Measurements from ENCODE around the gene GMPR2.
"Not testable (repeated sequence)": the region's sequence is repeated elsewhere in the genome, so short reads cannot be mapped to it uniquely, and the experiment has no call there.

Gene GMPR2

DNA sequence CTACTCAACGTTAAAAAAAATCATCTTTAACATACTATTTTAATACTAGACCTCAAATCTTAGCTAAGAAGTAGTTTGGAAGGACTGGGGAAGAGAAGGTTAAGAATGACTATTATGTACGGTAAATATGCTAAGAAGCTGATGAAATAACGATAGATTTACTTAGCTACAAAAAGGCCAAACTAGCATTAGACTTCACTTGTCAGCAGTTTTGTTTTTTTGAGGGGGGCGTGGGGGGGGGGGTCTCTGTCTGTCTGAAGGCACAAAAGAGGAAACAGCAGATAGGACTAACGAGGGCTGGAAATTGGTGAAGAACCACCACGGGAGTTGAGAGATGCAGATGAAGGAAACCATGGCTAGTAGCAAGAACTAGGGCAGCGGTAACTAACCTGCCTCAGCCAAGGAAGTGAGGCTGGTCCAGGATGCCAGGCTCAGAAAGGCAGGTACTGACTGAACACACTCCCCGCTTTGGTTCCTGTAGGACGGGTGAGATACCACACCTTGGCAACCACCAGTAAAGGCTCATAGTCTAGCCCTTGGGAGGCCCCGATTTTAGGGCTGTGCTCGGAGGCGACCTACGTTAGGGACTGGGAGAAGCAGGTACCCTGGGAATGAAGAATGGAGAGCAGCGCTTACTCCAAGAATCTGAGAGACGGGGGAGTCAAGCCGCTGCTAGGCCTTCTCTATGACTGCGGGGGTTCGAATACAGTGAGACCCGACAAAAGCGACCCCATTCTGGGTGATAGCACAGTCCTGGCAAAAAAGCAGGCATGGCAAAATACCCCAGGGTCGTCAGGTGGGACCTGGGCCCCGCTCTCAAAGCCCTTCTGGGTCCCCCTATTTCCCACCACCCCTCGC, 1.2 kb upstream of the GMPR2 start:
- DNase-seq (ENCODE audit: low read depth in 2 of 2): no peak

DNA sequence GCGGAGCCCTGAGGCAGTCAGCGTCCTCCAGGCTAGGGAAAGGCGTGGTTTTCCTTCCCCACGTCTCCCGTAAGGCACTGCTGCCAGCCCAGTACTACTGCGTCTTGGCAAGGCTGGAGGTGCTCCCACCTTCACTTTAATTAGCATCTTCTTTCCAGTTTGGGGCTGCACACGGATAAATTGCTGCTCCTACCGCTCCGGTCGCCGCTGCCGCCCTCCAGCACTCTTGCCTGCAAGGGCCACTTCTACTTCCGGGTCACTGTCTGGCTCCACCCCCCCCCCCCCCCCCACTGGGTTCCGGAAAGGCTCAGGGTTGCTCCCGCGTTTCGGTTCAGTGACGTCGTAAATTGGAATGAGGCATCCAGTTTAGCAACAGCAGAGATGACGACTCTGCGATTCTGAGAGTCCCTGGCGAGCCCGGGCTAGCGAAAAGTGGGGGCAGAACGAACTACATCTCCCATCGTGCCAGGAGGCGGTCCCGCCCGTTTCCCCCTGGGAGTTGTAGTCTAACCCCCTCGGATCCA, 546 bp upstream of the GMPR2 start, which contains the start of gene NEDD8:
Gene NEDD8, minus strand, starts transcription at position 247 of the 524 bp plus-strand sequence. Its CDS starts 100 bp downstream, at position 147.
- peak; percentile 70 to 84 for DNase-seq (ENCODE audit: low read depth in 2 of 2)

DNA sequence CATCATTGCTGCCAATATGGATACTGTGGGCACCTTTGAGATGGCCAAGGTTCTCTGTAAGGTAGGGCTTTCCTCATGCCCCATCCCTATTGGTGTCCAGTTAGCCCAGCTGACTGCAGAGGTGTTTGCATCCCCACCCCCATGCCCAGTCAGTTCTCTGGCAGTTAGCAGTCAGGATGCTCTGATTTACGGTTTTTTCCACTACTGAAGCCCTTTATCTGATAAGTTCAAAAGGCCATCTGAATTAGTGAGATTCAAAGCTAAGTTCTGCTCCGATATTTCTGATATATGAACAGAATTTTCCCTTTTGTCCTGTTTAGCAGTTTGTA, 773 bp downstream of the GMPR2 start:
- no peak for DNase-seq (ENCODE audit: low read depth in 2 of 2)

DNA sequence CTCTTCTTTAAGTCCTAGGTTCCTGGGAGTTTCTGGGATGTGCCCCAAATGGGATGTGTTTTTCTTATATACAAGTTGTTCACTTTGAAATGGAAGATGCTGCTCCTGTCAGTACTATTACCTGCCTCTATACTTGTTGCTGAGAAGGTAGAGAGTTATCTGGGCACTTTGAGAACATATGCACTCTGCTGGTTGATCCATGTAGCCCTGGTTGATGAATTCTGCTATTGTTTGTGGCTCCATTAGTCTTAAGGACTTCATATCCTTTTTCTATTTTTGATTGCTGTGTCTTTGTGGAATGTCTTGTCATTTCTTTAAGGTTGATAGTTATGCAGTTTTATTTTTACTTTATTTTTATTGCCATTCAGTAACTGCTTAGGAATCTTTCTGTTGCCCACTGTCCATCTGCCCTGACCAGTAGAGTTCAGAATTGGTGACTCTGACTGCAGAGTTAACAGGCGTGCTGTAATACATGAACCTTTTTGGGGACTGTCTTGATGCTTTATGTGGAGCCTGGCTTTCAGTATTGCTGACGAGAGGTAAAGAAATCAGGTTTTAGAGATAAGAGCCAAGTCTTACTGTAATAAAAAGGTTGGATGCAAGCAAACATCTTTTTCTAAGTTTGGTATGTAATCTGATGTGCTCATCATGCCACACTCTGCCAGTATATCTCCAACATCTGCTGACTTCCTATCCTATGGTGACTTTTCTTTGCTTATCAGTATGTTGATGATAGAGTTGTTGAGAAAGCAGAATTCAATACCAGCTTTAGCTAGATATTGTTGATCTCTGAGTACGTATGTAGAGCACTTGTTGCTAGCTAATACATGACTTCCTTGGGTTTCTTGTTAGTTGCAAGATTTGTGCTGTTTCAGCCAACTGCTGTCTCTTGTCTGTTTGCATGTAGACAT, 1.6 kb downstream of the GMPR2 start:
- no peak for DNase-seq (ENCODE audit: low read depth in 2 of 2)

DNA sequence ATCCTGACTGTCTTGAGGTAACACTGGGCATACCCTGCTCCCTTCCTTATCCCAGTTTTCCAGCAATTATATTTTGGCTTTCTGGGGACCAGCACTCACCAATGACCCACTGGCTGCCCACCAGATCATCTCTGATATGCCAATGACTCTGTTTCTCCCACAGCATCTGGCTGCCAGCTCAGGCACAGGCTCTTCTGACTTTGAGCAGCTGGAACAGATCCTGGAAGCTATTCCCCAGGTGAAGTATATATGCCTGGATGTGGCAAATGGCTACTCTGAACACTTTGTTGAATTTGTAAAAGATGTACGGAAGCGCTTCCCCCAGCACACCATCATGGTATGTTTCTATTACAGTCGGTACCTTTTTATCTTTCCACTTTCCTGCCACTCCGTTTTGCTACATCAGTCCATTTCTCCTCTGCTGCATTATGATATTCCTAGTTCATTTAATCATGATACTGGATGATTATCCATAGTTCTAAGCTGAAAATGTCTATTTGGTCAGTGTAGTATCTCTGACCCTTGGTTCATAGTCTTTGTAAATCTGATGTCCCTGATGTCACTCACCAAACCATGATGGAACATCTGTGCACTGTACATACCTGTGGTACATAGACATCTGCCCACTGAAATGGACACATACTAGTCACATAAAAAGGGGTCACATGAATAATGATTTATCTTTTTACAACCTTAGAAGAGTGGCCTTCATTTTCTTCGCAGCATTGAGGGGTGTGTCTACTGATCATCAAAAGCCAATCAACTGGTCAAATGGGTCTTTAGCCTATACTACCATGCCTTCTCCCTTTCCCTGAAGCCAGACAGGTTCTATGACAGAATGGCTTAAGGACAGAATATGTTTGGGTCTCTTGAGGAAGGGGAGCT, 3.3 kb downstream of the GMPR2 start:
- no peak for DNase-seq (ENCODE audit: low read depth in 2 of 2)

DNA sequence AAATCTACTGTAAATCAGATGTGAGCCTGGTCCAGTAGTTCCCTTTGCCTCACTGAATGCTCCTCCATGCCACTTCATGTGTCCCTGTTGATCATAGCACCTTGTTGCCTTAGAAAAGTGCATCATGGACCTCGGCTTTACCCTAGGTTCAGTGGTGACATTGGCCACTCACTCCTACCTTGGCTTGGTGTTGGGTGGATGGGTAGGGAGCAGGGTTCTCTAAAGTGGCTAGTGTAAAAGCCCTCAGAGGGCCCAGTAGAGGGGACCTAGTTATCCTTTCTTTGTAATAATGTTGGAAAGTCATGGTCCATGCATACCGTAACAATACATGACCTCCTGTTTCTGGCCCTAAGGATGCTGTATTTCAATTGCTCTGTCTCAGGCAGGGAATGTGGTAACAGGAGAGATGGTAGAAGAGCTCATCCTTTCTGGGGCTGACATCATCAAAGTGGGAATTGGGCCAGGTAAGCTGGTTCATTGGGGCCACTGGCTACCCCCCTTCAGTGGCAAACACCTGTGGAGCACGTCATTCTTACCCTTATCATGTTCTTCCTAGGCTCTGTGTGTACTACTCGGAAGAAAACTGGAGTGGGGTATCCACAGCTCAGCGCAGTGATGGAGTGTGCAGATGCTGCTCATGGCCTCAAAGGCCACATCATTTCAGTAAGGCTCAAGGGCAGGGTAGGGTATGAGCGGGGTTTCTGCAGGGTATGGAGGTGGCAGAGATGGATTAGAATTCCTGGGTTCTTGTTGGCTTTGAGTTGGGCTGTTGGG, 4.1 kb downstream of the GMPR2 start:
- DNase-seq (ENCODE audit: low read depth in 2 of 2): no peak

DNA sequence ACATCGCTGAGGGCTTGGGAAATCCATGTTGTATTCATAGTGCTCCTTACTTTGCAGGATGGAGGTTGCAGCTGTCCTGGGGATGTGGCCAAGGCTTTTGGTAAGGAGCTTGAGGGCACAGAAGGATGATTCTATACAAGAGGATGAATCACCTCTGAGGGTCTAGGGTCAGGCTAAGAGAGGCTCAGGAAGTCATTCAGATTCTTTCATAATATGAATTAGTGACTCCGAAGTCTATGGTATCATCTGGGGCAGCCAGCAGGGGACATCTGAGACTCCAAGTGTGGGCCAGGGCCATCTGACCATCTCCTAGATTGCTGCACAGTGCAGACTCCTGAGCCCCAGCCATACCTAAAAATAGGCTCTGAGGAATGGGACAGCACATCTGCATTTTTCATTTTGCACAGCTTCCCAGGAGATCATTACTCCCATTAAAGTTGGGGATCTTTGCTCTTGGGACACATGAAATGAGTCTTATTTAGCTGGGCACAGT, 4.8 kb downstream of the GMPR2 start:
- no peak for DNase-seq (ENCODE audit: low read depth in 2 of 2)

DNA sequence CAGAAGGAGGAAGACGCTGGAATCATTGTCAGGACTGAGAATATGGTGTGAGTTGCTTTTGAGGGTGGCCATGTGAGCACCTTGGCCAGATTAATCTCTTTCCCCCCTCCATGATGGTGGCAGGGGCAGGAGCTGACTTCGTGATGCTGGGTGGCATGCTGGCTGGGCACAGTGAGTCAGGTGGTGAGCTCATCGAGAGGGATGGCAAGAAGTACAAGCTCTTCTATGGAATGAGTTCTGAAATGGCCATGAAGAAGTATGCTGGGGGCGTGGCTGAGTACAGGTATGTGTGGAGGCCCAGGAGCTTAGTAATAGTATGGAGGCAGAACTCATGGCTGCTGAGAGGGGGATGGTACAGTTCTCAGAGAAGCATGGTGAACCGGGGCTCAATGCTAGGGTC, 5.4 kb downstream of the GMPR2 start:
- no peak for DNase-seq (ENCODE audit: low read depth in 2 of 2)

DNA sequence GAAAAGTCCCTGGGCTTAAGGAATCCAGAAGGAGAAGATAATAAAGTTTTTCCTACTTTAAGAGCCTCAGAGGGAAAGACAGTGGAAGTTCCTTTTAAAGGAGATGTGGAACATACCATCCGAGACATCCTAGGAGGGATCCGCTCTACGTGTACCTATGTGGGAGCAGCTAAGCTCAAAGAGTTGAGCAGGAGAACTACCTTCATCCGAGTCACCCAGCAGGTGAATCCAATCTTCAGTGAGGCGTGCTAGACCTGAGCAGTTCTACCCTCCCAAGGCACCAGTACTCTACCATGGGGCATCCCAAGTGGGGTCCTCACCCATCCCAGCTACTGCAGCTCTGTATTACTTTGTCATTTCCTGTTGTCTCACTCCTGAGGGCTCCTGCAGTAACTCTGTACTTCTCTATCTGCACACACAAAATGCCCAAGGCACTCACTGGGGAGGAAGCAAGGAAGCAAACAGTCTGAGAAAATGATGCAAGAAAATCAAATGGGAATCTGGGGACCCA, 5.9 kb downstream of the GMPR2 start:
- no peak for DNase-seq (ENCODE audit: low read depth in 2 of 2)

DNA sequence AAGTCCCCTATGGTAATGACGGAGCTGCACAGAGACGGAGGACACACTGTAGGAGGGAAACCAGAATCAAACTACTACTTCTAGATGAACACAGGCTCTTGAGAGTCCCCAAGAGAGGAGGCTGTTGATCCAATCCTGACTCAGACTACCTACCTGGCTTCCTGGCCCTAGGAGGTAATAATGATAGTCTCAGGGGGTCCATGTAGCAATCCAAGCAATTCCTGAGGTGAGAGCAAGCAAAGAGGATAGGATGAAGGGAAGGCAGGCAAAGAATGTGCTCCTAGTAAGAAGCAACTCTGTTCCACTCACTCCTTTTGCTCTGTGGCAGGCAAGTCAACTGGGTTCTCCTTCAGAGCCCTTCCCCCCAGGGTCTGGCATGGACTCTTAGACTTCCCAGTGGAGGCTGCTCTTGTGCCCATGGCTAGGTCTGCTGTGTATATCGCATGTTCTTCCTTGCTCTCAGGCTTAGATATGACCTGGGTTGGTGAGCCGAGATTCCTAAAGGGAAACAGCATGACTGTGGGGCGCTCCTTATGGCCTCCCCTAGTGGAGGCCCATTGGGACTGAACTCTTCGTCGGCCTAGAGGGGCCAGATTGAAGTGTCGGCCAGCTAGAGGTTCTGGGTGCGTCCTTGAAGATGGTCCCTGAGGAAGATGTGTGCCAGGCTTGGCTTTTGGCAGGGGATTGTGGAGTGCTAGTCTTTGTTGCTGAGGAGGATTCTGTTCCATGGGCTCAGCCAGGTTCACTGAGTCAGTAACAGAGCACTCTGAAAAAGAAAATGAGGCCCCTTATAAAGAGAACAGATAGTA, 7.6 kb downstream of the GMPR2 start:
- no peak for DNase-seq (ENCODE audit: low read depth in 2 of 2)

DNA sequence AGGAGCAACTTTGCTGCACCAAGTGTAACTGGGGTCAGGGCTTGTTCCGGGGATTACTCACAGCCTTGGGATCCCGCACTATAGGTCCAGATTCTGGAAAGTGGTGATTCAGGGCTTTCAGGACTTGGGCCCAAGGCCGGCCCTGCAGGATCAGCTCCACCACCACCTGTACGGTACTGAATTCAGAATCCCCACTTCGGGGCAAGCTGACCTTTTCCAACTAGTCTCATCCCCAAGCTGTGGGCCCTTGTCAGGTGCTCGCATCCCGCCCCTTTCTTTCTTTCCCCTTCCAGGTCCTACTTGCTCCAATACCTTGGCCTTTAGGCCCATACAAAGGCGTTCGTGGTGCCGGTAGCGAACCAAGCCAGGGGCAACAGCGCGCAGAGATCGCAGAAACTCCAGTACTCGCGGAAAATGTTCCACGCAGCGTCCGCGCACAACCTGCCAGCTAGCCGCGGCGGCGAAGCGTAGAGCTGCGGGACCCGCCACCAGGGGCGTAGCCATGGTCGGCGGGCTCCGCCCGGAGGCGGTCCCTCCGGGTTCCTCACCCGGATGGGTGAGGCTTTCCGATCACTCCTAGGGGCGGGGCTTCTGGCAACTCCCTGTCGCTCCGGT, 9.2 kb downstream of the GMPR2 start:
- peak; percentile 84 to 86 for DNase-seq (ENCODE audit: low read depth in 2 of 2)

DNA sequence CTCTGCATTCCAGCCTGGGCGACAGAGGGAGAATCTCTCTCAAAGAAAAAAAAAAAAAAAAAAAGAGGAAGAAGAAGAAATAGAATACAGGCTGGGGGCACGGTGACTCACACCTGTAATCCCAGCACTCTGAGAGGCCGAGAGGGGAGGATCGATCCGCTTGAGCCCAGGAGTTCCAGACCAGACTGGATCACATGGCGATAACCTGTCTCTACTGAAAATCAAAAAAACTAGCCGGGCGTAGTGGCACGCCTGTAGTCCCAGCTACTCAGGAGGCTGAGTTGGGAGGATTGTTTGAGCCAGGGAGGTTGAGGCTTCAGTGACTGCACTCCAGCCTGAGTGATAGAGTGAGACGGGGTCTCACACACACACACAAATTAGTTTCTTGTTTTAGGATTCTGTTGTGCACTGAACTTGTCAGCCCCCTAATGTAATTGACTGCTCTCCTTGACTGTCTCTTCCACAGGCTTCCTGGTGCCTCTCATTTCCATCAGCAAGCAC, 10.7 kb downstream of the GMPR2 start:
- no peak for DNase-seq (ENCODE audit: low read depth in 2 of 2)

DNA sequence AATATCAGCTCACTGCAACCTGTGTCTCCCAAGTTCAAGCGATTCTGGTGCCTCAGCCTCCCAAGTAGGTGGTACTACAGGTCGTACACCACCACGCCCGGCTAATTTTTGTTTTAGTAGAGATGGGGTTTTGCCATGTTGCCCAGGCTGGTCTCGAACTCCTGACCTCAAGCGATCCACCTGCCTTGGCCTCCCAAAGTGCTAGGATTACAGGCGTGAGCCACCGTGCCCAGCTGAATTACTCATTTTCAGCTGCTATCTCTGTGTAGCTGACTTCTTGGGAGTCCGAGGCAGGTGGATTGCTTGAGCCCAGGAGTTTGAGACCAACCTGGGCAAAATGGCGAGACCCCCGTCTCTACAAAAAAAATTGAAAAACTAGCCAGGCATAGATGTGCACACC, 12.6 kb downstream of the GMPR2 start:
- DNase-seq (ENCODE audit: low read depth in 2 of 2): not testable (repeated sequence)

DNA sequence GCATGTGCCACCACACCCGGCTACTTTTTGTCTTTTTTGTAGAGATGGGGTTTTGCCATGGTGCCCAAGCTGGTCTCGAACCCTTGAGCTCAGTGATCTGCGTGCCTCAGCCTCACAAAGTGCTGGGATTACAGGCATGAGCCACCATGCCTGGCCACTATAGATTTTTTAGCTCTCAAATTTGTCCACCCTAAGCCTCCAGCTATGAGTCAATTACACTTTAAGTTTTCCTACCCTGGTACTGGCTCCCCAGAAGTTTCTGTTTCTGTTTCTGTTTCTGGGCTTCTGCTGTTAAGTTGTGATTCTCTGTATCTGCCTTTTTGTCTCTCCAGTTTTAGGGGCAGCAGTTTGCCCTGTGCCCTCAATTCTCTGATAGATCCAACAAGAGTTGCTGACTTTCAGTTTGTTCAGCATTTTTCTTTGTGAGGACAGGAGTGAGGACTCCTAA, 14.1 kb downstream of the GMPR2 start:
- no peak for DNase-seq (ENCODE audit: low read depth in 2 of 2)

DNA sequence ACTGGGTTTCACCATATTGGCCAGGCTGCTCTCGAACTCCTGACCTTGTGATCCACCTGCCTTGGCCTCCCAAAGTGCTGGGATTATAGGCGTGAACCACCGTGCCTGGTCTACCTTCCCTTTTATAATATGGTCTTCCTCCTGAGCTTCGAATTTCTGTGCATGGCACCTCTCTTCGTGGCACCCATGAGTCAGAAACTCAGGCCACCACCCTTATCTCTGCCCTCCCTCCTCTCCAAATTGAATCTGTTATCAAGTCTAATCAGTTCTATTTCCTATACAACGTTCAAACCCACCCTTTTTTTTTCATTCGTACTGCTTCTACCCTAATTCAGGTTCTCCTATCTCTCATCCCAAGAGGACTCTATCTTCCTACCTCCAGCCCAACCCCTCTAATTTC, 14.7 kb downstream of the GMPR2 start:
- DNase-seq (ENCODE audit: low read depth in 2 of 2): no peak

DNA sequence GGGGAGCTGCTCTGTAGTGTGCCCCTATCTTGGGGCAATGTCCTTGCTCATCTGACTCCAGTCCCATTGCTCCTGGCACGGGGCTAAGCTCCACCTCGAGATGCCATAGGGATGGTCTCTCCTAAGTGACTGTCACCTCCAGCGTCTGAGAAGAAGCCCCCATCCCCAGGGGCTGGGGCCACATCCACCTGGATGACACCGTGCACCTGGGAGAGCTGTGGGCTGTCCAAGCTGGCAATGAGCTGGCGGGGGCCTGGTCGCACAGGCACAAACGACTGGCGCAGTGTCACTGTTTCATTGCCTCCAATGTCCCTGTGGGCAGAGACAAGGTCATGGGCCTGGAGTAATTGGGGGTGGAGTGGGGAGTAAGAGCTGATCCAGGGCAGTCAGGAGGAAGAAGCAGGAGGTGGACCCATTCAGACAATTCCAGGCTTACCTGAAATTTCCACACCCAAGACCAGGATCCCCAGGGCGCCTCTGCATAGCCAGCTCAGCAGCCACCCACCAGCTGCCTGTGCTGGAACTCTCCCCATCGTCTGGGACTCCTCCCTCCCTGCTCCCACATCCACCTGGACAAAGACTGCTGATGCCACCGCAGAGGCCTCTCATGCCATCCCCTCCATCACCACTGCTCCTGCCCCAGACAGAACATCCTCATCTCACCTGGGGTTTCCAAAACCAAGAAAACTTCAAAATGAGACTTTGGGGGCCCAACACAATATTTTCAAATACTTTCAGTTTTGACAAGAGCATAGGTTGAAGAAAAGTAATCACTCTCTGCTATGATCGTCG, 16.7 kb downstream of the GMPR2 start:
- no peak for DNase-seq (ENCODE audit: low read depth in 2 of 2)

DNA sequence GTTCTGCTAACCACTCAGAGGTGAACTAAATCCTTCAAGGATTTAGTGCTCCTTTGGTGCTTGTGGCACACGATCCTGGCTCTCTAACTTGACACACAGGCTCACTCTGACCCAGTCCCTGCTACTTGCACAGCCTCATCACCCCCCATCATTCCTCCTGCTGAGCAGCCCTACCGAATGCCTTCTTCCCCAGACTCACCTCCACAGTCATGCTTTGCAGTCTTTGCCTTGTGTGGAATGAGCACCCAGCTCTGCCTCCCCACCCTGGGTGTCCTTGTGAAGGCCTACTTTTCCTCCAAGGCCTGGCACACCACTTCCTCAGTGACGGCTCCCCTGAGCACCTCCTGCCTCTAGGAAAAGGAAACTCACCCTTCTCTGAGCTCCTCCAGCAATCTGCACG, 17.6 kb downstream of the GMPR2 start:
- no peak for DNase-seq (ENCODE audit: low read depth in 2 of 2)

DNA sequence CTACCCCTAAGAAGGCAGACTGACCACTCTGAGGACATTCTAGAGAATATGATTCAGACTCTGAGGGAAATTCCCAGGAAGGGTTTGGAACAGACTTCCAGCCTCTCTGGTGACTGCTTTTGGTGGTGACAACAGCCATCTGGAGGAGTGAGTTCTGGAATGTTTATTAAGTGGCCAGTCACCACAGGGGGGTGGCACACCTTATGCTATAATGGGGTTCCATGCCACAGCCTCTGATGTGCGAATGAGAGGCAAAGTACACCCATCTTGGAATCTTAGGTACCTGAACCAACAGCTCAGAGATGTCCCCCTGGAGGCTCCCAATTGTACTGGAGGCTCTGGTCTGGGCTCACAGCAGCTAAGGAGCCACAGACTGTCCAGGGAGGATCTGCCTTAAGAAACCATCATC, 19.2 kb downstream of the GMPR2 start:
- no peak for DNase-seq (ENCODE audit: low read depth in 2 of 2)
